CD4-positive, alpha-beta T cell (primary cell): Measurements from ENCODE around the gene UBE4B. TPM values are rescaled to one million over a fixed set of nuclear protein-coding genes. Genes with fewer than 3 reads are reported as not detected.

Experiments used
- ATAC-seq: fragments of 200-7000 bp; cut with Tn5 transposase; one replicate; pipeline ENCODE4 v1.10.0; 2022; ENCODE audit warnings: mild to moderate bottlenecking; ENCODE audit not compliant: poor library complexity
- CTCF ChIA-PET: fragments of 350-600 bp; sonication (Branson Sonifier 250); formaldehyde crosslinking; loops from one replicate; lab custom pipeline; 2021; ENCODE audit warnings: antibody characterized with exemption, inconsistent platforms; lab: Charles Lee
- POLR2A ChIA-PET: fragments of 350-600 bp; sonication (Branson Sonifier 250); formaldehyde crosslinking; loops from one replicate; lab custom pipeline; 2021; ENCODE audit warnings: antibody characterized with exemption, inconsistent platforms; lab: Charles Lee
- DNase-seq, 14 experiments: peaks; one replicate each; pipeline ENCODE4 v3.0.0-alpha.2; 2013 to 2020; ENCODE audit warnings: mixed read lengths in 2 of 14
- H3K27ac ChIP-seq, 2 donors: one replicate each; pipeline versions ENCODE4 v1.5.1 to v1.7.0; 2013; ENCODE audit warnings: low read length in 2 of 2, low read depth in 1 of 2, mild to moderate bottlenecking in 1 of 2
- H3K27me3 ChIP-seq, 2 experiments: 1 replicate in 1 of 2; 2 replicates in 1 of 2; pipeline versions ENCODE4 v1.6.1 to v1.7.0; 2013; ENCODE audit warnings: low read length in 2 of 2, control low read depth in 1 of 2, mild to moderate bottlenecking in 1 of 2, moderate library complexity in 1 of 2; ENCODE audit not compliant: insufficient read depth in 2 of 2, control insufficient read depth in 1 of 2
- H3K36me3 ChIP-seq: one replicate; pipeline ENCODE4 v1.6.1; 2013; ENCODE audit warnings: low read length, control low read depth; ENCODE audit not compliant: insufficient read depth
- H3K4me1 ChIP-seq: one replicate; pipeline ENCODE4 v1.6.1; 2013; ENCODE audit warnings: low read length, control low read depth; ENCODE audit not compliant: insufficient read depth
- H3K4me3 ChIP-seq: one replicate; pipeline ENCODE4 v1.5.1; 2013; ENCODE audit warnings: mild to moderate bottlenecking, low read length, moderate library complexity
- H3K9me3 ChIP-seq, 2 experiments: 1 replicate in 1 of 2; 2 replicates in 1 of 2; pipeline versions ENCODE4 v1.6.1 to v1.7.0; 2013; ENCODE audit warnings: low read length in 2 of 2, mild to moderate bottlenecking in 2 of 2, control low read depth in 1 of 2, moderate library complexity in 1 of 2; ENCODE audit not compliant: control insufficient read depth in 1 of 2, insufficient read depth in 1 of 2
- H3K27ac Mint-ChIP-seq: one replicate; pipeline ENCODE4 v1.8.0; 2020; ENCODE audit warnings: mixed read lengths
- H3K27me3 Mint-ChIP-seq: one replicate; pipeline ENCODE4 v1.8.0; 2021; ENCODE audit warnings: mixed read lengths
- H3K36me3 Mint-ChIP-seq: one replicate; pipeline ENCODE4 v1.8.0; 2021; ENCODE audit warnings: low read depth, mixed read lengths
- H3K4me1 Mint-ChIP-seq: one replicate; pipeline ENCODE4 v1.8.0; 2021; ENCODE audit warnings: low read depth, mixed read lengths
- H3K4me3 Mint-ChIP-seq: one replicate; pipeline ENCODE4 v1.8.0; 2020; ENCODE audit warnings: mild to moderate bottlenecking, mixed read lengths
- H3K9me3 Mint-ChIP-seq: one replicate; pipeline ENCODE4 v1.8.0; 2020; ENCODE audit warnings: mixed read lengths
- intact Hi-C, 2 experiments: fragments of 100-400 bp; cut with DNase I in 1 of 2; cut with micrococcal nuclease in 1 of 2; formaldehyde crosslinking; loops; one replicate each; pipeline versions ENCODE4 v1.15.1 to v1.9.0; 2023 to 2025; cut with DNase I, micrococcal nuclease
- total RNA-seq, 174 experiments: library from RNA in 2 of 174; stranded (reverse) in 2 of 174; gene quantifications; one replicate each; pipeline ENCODE4 v1.2.3 and lab custom pipeline; 2021 to 2026
- TF ChIP-seq, protein P1 (sequence below): fragments of 200-600 bp; IDR thresholded peaks from one replicate; pipeline ENCODE4 v1.8.0; 2022; ENCODE audit warnings: antibody characterized with exemption, mild to moderate bottlenecking

UBE4B gene
- total RNA-seq, 2 experiments from 2014 or later = 27.9 to 28.7 TPM

DNA sequence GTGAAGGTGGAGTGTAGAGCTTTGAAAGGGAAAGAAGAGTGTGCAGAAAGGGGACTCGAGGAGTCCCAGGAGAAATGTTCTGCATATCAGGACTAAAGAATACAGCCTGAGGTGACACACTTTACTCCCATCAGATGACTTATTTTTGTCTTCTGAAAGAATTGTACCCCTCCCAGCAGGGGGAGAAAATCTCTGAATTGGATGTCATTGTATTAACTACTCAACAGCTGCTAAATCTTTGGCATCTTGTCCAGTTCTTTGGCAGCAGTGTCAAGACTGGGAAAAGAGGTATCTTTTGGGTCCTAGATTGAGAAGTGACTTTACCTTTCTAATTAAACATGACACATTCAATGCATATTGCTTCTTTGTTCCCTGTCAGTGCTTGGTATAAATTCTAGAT, 18.9 kb downstream of the UBE4B start:
- Mint-ChIP-seq H3K4me1 (peaks cover 37% of the 10 kb centered on the region), H3K27me3 (no peaks in the 10 kb centered on the region), H3K36me3 (peaks cover 70% of the 10 kb centered on the region), H3K4me3 (no peak overlapping the region), H3K9me3 (no peaks in the 10 kb centered on the region), H3K27ac (no peak overlapping the region)
- no peaks in the 10 kb centered on the region for H3K27me3 ChIP-seq
- DNase-seq (no peak), ATAC-seq (no peak)
- H3K4me1 ChIP-seq = no peaks in the 10 kb centered on the region
- H3K27ac ChIP-seq = no peak overlapping the region
- peaks cover 34% of the 10 kb centered on the region for H3K36me3 ChIP-seq
- no peak overlapping the region for H3K4me3 ChIP-seq
- TF ChIP-seq, protein P1, sequence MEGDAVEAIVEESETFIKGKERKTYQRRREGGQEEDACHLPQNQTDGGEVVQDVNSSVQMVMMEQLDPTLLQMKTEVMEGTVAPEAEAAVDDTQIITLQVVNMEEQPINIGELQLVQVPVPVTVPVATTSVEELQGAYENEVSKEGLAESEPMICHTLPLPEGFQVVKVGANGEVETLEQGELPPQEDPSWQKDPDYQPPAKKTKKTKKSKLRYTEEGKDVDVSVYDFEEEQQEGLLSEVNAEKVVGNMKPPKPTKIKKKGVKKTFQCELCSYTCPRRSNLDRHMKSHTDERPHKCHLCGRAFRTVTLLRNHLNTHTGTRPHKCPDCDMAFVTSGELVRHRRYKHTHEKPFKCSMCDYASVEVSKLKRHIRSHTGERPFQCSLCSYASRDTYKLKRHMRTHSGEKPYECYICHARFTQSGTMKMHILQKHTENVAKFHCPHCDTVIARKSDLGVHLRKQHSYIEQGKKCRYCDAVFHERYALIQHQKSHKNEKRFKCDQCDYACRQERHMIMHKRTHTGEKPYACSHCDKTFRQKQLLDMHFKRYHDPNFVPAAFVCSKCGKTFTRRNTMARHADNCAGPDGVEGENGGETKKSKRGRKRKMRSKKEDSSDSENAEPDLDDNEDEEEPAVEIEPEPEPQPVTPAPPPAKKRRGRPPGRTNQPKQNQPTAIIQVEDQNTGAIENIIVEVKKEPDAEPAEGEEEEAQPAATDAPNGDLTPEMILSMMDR = no peak
- intact Hi-C loops = no loop called here
- no peaks in the 10 kb centered on the region for H3K9me3 ChIP-seq
- CTCF ChIA-PET = no interaction called here
- POLR2A ChIA-PET = no interaction called here

- Mint-ChIP-seq H3K27ac (no peak overlapping the region), H3K36me3 (peaks cover 64% of the 10 kb centered on the region), H3K4me3 (no peak overlapping the region), H3K9me3 (no peaks in the 10 kb centered on the region), H3K27me3 (no peaks in the 10 kb centered on the region), H3K4me1 (peaks cover 30% of the 10 kb centered on the region)
- ATAC-seq = no peak
- H3K9me3 ChIP-seq = no peaks in the 10 kb centered on the region
- no peak for DNase-seq
- TF ChIP-seq, protein P1 = no peak
- H3K36me3 ChIP-seq = peaks cover 31% of the 10 kb centered on the region
- no peak overlapping the region for H3K27ac ChIP-seq
- no peaks in the 10 kb centered on the region for H3K4me1 ChIP-seq
- CTCF ChIA-PET = no interaction called here
- POLR2A ChIA-PET = no interaction called here
- no peak overlapping the region for H3K4me3 ChIP-seq
- intact Hi-C loops = no loop called here
- H3K27me3 ChIP-seq = no peaks in the 10 kb centered on the region
These were observed 19.6 kb downstream of the UBE4B start for GRCh38 chr1:10052347-10052746.

DNA sequence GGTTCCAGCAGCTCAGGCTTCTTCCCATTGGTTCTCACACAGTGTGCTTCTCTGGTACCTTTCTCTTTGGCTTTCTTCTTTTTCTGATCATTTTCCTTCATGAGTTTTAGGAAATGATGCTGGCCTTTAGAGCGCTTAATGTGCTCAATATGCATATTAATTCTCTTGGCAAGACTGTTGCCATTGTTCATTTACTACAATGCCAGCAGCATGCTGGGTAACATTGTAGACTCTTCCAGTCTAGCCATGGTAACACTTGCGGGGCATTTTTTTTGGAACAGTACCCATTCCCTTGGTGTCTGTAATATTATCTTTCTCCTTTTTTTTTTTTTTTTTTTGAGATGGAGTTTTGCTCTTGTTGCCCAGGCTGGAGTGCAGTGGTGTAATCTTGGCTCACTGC, 21.7 kb downstream of the UBE4B start:
- CTCF ChIA-PET = no interaction called here
- H3K4me3 ChIP-seq = no peak overlapping the region

More for the DNA sequence above, 21.7 kb downstream of the UBE4B start:
- no peaks in the 10 kb centered on the region for H3K4me1 ChIP-seq
- Mint-ChIP-seq H3K36me3 (peaks cover 58% of the 10 kb centered on the region), H3K27ac (no peak overlapping the region), H3K4me1 (peaks cover 28% of the 10 kb centered on the region), H3K4me3 (no peak overlapping the region), H3K27me3 (no peaks in the 10 kb centered on the region), H3K9me3 (no peaks in the 10 kb centered on the region)
- H3K27me3 ChIP-seq = no peaks in the 10 kb centered on the region
- TF ChIP-seq, protein P1 = no peak
- POLR2A ChIA-PET = no interaction called here
- H3K36me3 ChIP-seq = peaks cover 33% of the 10 kb centered on the region
- H3K9me3 ChIP-seq = no peaks in the 10 kb centered on the region
- intact Hi-C loops = no loop called here
- H3K27ac ChIP-seq = no peak overlapping the region
- ATAC-seq = no peak
- no peak for DNase-seq
